Left cardiac atrium (tissue), 4 donors: ENCODE measurements around the gene PRR5L. TPM values are rescaled to one million over a fixed set of nuclear protein-coding genes. Genes with fewer than 3 reads are reported as not detected.

Experiments used
- ATAC-seq, 2 donors: fragments of 200-7000 bp; cut with Tn5 transposase; one replicate each; pipeline ENCODE4 v1.9.1; 2020; ENCODE audit warnings: mild to moderate bottlenecking in 2 of 2, moderate library complexity in 2 of 2
- DNase-seq: peaks from one replicate; pipeline ENCODE4 v3.0.0-alpha.2; 2020
- intact Hi-C, 2 donors: fragments of 100-400 bp; cut with DNase I; formaldehyde crosslinking; loops; one replicate each; pipeline versions ENCODE4 v1.14.1 to v1.15.1; 2022 to 2023
- total RNA-seq, 2 donors: library from RNA; stranded (reverse); fragmentation: NEBNext Ultra II Directional; extraction: Animal tissue kit (Norgen Biotek cat#: 25700); gene quantifications; one replicate each; pipeline ENCODE4 v1.2.1, GENCODE V29; 2021
- donor health status: DM: no; HTN: yes; CAD: no.
- donor health status: DM: no; HTN: yes; CAD: no; lungs with severe emphysema.
- donor health status: DM: yes; HTN: yes; CAD: no.
- donor health status: Dilated cardiomyopathy.

The PRR5L gene
- total RNA-seq, 2 donors from 2014 or later: 4.0 to 5.8 TPM

DNA sequence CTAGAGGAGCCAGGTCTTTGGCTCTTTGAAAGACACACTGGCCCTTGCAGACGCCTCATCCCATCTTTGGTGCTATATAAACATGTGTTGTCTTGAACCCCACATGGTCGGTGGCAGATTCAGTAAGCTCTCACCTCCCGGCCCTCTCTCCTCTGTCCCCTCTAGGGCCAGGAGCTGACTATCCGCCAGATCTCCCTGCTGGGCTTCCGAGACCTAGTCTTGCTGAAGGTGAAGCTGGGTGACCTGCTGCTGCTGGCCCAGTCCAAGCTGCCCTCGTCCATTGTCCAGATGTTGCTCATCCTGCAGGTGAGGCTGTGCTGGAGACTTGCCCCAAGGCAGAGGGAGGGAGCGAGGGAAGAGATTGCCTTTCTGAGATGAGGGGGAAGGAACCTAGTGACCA lies 150.0 kb downstream of the PRR5L start:
- intact Hi-C loops: no loop called here
- DNase-seq (no peak), ATAC-seq (no peak)

DNA sequence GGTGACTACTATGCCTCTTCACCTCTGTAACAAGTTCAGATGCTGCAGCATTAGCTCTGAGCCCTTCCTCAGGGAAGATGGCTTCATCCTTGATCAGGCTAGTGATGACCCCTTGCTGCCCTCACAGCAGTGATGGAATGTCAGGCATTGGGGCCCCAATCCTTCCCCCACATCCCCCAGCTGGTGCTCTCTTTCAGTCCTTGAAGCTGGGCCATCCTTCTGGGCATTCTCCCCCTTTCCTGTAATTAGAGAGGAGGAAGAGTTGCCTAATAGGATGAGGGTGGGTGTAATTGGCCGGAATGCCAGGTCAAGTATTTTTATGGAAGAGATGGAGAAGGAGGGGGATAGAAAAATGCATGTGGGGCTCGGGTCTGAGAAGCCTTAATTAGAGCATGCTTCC lies 151.4 kb downstream of the PRR5L start:
- DNase-seq (no peak), ATAC-seq (no peak)
- intact Hi-C loops: no loop called here

DNA sequence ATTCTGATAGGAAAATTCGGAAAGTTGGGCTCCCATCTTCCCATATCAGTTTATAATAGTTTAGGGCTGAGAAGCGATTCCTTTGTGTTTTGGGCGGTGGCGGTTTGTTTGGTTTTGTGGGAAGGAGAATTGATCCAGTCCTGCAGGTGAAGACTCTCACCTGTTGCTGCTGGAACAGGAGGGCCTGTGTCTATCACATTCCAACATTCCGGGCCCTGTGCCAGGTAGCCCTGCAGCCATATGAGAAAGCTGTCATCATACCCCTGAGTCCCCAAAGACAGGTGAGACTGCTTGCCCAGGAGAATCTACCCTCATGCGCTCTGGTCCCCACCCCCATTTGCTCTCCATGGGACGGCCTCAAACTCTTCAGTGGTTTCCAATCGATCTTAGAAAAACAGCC lies 151.9 kb downstream of the PRR5L start:
- intact Hi-C loops: no loop called here
- ATAC-seq: no peak

DNA sequence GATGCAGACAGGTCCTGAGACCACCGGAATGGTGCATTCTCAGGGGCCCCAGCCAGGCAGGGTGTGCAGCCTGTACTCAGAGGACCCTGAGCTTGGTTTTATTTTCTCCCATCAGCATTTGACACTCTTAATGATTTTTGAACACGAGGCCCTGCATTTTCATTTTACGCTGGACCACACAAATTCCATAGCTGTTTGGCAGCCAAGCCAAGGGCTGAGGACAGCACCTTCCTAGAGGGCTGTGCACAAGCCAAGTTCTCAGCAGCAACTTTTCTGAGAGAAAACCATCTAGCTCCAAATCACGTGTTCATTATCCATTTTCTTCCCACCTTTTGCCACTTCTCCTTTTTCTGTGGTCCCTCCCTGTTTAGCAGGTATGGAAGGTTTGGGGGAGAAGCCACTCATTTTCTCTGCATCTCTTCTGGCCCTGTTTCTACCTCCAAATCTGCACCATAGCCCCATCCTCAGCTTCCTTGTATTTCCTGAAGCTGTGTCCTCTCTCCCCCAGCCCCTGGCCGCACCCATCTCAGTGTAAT lies 153.5 kb downstream of the PRR5L start:
- no peak for ATAC-seq
- intact Hi-C loops: no loop called here
- DNase-seq: no peak

More for the DNA sequence above, 151.9 kb downstream of the PRR5L start:
- no peak for DNase-seq

DNA sequence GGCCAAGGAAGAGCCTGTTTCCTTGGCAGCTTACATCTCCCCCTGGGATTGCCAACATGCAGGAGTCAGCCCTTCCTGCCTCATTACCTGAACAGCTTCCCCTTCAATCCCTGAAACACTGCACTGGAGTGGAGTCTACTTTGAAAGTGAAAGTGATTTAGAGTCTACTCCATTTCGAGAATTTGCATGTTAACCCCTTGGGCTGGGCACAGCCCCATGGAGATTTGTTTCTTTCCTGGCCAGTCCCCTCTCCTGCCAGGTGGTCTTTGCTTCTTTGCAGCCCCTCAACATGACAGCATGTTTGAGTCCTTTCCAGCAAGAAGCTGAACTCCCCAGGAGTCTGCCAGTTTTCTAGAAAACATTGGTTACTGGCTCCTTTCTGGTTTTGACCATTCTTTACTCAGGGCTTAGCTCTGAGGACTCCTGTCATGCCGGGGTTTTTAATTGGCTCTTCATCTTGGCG lies 154.1 kb downstream of the PRR5L start:
- intact Hi-C loops: no loop called here
- no peak for DNase-seq
- ATAC-seq: no peak

DNA sequence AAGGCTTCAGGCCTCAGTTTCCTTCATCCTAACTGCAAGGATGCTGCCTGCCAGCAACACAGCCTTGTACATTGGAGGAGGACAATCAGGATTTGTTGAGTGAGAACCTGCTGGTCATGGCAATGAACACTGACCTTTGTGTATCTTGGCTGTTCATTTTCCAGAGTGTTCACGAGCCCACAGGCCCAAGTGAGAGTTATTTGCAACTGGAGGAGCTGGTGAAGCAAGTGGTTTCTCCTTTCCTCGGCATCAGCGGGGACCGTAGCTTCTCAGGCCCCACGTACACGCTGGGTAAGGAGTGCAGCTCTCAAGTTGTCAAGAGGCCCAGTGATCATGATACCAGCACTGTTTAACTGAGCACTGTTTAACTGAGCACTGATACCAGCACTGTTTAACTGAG lies 155.0 kb downstream of the PRR5L start:
- ATAC-seq (no peak), DNase-seq (no peak)
- intact Hi-C loops: no loop called here

DNA sequence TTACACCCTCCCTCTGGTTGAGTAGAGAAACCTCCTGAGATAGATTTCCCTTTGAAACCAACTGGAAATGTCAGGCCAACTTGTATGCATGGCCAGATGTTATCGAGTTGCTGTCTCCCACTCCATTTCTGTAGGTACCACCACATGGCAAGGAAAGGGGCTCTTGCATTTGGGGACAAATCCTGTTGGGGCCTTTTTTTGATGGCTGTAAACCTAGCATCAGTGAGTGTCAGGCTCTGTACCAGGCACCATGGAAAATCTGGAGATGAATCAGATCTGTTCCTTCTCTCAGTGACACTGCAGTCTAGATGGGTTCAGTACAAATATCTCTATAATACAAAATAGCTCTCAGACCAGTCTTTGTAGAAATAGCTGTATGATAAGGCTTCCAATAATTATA lies 155.6 kb downstream of the PRR5L start:
- intact Hi-C loops: no loop called here
- ATAC-seq (no peak), DNase-seq (no peak)

DNA sequence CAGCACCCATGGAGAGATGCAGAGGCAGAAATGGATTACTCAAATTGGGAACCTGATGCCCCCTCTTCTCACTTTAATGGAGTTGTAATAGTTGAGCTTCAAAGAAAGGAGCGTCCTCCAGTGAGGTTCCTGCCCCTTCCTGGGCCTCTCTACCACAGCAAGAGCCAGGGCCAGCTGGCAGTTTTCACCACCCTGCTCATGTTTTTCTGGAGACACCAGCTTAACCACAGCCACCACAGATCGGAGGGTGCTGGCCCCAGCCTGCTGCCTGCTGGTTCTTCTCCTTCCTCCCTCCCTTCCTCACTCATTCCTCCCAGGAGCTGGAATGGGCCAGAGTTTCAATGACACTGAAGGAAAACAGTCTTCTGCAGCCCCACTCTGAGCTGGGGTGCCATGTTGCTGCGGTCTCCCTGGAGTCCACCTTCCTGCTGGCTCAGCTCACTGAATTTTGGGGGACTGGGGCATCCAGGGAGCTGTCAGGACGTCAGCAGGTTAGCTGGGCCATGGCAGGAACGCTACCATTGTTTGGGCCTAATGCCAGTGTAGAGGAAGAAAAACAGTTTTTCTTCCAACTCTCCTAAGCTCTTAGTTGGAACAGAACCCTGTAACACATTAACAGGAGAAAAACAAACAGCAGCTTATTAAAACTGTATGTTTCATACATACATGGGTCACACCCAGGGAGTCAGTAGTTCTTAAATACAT lies 156.3 kb downstream of the PRR5L start:
- intact Hi-C loops: no loop called here
- ATAC-seq (no peak), DNase-seq (no peak)

DNA sequence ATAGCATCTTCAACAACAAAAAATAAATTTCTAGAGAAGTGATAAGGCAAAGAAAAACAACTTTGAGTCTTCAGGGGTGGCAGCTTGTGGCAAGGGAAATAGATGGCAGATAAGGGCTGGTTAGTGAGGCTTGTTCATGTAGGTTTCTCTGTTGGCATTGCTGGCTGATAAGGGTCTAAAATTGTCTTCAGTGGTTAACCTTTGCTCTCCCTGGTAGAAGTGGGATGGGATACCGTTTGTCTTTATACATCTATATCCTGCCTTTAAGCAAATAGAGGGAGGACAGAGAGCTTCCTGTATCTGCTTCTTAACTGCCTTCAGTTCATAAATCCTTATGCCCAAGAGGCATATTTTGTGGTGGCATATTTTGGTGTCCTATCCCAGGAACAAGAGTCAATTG lies 156.9 kb downstream of the PRR5L start:
- intact Hi-C loops: no loop called here
- ATAC-seq: no peak

DNA sequence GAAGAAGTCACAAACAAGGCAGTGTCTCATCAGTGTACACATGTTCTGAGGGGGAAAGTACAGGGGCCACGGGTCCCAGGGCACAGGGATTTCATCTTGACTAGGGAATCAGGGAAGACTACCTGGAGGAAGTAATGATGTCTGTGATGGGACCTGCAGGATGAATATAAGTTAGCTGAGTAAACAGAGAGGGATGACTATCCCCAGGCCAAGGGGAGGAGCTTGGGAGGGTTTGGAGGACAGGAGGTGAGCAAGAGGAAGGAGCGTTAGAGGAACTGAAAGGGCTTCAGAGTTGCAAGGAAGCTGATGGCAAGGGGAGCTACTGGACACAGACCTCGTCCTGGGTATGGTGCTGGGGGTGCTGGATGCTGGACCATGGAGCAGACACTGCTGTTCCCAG lies 157.6 kb downstream of the PRR5L start:
- no peak for DNase-seq
- intact Hi-C loops: no loop called here
- ATAC-seq: no peak

More for the DNA sequence above, 156.9 kb downstream of the PRR5L start:
- DNase-seq: no peak

DNA sequence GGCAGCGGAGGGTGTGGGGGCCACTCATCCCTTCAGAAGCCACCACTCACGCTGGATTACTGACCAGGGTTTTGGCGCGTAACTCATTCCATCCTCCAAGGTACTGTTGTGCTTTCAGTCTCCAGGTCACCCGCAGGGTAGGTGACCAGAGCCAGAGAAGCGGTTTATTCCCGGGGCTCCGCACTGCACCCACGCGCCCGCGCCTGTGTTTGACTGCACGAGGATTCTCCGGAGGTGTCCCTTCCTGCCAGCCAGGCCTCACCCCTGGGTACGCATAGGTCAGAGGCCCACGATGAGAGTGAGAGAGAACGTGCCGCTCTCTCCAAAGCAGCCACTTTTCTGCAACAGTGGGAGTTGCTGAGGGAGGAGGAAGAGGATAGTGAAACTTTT lies 158.5 kb downstream of the PRR5L start:
- DNase-seq: no peak
- no peak for ATAC-seq
- intact Hi-C loops: no loop called here

DNA sequence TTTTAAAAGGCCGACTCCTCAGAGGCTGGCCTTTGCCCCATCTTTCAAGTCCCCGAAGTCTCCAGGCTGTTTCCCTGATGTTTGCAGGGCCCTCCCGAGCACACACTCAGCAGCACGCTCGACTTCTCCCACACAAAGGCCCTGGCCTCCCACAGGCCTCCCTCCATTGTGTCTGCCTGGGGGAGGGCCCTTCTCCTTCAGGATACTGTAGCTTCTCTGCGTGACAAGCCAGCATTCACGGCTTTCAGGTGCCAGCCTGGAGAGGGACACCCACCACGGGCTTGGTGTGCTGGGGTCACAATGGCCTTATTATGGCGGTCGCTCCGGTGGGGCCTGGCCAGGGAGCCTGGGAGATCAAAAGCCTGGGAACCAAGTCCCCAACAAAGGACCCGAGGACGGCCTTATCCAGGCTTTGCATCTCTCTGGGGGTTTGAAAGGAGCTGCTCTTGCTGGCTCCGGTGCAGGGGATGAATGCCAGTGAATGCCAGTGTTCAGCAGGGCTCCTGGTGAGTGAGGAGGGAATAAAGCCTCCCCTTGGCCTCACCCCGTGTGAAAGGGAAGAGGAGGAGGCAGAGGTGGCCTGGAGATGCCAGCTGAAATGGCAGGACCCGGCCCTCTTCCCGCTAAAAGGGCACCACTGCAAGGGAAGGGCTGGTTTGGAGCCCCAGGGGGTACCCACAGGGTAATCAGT lies 159.0 kb downstream of the PRR5L start:
- ATAC-seq (peak; percentile 6 to 22), DNase-seq (no peak)
- intact Hi-C loops: no loop called here

DNA sequence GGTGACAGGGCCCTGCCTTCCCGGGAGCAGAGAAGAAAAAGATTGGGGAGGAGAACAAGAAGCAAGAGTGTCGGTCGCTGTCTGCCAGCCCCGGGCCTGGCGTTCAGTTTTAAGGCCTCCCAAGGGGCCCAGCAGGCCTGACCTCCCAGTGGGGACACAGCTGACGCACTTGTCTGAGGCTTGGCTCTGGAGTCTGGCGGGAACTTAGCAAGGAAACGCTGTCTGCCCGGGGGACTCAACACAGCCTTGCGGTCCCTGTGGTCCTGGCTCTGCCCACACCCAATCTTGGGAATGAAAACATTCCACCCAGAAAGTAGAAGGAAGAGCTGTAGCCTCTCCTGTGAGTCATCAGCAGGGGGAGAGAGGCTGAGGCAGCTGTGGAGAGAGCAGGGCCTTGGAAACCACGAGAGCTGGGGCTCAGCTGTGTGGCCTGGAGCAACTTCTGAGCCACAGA lies 159.6 kb downstream of the PRR5L start:
- ATAC-seq: peak; percentile 90 to 91
- intact Hi-C loops: no loop called here
- DNase-seq: peak; percentile 91

DNA sequence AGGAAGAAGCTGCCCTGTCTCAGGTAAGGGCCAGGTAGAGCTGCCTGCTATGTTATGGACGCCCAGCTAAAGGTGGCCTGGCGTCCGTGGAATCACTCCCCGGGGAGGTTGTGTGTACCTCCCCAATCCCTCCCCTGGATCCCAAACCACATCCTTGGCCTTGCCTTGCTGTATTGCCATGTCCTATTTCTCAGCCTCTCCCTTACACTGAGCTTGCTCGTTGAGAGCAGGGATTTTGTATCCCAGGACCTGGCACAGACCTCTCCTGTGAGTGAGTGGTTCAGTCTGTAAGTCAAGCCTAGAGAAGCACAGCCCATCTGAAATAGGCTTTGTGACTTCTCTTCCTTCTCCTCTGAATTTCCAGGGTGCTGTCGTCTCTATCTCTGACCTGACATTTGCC lies 160.1 kb downstream of the PRR5L start:
- DNase-seq: no peak
- ATAC-seq: peak in 1 of 2 donors; percentile 59
- intact Hi-C loops: no loop called here

DNA sequence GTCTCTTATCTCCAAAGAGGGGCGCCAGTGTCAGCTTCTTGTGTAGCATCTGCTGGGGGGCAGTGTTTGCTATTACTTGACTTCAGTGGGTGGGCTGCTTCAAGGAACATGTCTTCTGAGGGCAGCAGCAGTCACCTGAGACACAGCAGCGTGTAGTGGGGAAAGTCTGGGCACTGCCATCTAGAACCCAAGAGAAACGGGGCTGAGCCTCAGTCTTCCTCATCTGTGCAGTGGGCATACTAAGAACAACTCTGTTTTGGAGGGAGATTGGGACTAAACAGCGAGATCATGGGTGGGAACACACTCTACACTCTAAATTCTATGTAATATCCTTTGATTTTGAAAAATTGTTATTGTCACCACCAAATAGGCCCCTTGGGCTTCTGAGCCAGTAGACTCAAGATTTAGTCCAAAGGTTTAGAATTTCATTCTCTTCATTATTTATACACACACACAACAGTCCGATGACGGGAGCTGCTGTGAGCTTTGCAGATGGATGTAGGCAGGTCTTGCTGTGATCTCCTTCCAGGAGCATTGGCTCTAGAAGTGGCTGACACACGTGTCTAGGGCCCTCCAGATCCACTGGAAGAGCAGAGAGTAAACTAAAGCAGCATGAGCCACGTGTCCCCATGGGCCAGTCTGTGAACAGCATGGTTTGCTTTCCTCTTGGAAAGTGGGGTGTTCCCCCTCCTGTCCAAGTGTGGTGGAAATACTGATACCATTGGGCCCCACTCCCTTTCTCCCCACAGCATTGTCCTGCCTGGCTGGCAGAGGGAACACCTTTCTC lies 162.2 kb downstream of the PRR5L start:
- no peak for ATAC-seq
- no peak for DNase-seq
- intact Hi-C loops: no loop called here

DNA sequence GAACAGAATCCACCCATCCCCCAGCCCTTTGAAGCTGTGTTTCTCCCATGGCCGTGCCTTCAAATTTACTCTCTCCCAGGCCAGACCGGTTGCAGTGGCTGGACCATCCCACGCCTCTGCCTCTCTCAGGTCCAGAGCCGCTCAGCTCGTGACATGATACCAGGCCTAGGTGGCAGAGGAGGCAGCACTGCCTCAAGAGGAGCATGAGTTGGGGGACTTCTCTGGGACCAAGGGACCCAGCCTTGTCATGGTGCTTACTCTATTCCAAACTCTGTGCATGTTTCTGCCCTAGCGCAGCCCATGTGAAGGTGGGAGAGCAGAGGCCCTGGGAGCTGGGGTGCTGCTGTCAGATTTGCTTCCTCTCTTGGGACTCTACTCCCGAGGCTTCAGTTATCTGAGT lies 163.0 kb downstream of the PRR5L start:
- intact Hi-C loops: no loop called here
- ATAC-seq (no peak), DNase-seq (no peak)

DNA sequence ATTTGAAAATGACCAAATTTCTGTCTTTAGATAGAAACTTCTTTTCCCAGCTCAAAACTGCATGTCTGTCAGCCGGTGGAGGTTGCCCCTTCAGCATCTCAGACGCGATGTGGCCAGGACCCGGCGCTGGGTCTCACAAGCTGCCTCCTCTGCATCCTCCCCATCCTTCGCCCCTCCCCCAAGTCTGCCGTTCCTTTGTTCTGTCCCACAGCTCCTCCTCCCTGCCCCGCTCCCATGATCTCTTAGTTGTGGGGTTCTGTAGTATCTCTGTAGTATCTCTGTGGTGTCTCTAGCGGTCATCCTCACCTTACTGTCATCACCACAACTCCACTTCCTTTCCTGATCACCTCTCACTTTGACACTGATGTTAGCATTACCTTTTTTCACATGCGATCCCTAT lies 164.1 kb downstream of the PRR5L start:
- DNase-seq: no peak

DNA sequence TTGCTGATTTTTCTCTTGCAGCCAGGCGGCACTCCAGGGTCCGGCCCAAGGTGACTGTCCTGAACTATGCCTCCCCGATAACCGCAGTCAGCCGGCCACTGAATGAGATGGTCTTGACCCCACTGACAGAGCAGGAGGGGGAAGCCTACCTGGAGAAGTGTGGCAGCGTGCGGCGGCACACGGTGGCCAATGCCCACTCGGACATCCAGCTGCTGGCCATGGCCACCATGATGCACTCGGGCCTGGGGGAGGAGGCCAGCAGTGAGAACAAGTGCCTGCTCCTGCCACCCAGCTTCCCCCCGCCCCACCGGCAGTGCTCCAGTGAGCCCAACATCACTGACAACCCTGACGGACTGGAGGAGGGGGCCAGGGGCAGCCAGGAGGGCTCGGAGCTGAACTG lies 166.2 kb downstream of the PRR5L start:
- intact Hi-C loops: no loop called here
- ATAC-seq (no peak), DNase-seq (no peak)

More for the DNA sequence above, 164.1 kb downstream of the PRR5L start:
- intact Hi-C loops: no loop called here
- no peak for ATAC-seq

DNA sequence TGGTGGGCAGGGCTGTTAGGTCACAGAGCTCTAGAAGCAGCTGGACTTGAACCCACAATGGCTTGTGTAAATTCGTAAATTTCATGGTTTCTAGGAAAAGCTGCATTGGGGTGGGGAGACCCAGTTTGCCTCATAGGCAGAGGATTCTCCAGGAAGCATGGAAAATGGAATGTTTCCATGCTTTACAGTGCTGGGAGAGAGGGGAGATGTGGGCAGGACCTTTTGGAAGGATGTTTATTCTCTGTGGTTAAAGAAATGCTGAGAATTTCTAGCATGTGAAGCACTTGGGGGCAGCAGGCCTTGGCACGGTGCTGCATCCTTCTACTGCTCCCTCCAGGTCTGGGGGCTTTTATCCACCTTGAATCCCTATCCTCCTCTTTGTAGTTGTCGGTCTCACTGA lies 167.7 kb downstream of the PRR5L start:
- DNase-seq (no peak), ATAC-seq (no peak)
- intact Hi-C loops: no loop called here

DNA sequence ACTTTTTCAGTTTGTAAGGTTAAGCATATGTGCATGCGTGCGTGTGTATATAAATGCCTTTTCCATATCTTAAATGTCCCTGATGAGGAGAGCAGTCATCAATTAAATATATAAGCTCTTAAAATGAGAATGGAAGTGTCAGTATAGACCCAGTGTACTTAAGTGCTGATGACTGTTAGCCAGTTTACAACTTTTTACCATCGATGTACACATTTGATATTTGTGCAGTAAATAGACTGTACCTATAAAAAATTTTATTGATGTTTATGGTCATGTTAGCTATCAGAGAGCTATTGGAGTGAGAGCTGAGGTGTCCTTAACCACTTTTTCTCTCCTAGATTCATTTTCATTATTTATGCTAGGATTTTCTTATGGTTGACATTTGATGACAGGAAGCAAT lies 168.6 kb downstream of the PRR5L start:
- no peak for DNase-seq
- intact Hi-C loops: no loop called here
- no peak for ATAC-seq
